Smooth muscle cell of the brain vasculature (primary cell): ENCODE measurements around the gene ABHD17B.
"Not testable (repeated sequence)": the region's sequence is repeated elsewhere in the genome, so short reads cannot be mapped to it uniquely, and the experiment has no call there.

Experiments
- DNase-seq: peaks from one replicate; pipeline ENCODE4 v3.0.0-alpha.2; 2012; ENCODE audit warnings: low read depth, low spot score

The ABHD17B gene

GRCh38 chr9:71916834-71917534 is 6.0 kb upstream of the ABHD17B start:
- no peak for DNase-seq

- no peak for DNase-seq
Observed at GRCh38 chr9:71915495-71915894, 4.5 kb upstream of the ABHD17B start.

- DNase-seq: peak; percentile 2
Observed at GRCh38 chr9:71911908-71912335, 929 bp upstream of the ABHD17B start.

DNA sequence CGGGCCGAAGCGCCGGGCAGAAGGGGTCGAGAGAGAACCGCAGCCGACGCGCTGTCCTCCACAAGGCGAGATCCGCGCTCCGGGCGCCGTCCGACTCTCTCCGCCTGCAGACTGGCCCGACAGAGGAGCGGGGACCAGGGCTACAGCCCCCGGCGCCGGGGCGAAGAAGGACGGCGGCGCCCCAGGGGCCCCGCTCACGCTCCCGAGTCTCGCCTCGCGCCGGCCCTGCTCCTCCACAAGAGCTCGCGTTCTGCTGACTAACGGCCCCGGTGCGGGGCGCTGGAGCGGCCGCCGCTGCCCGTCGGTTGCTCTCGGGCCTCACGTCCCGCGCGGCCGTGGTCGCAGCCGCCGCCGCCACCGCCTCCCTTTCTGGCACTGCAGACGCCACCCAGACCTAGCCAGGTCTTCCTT is 338 bp downstream of the ABHD17B start:
- no peak for DNase-seq

GRCh38 chr9:71909887-71910649 is 925 bp downstream of the ABHD17B start:
- peak; percentile 10 for DNase-seq

DNA sequence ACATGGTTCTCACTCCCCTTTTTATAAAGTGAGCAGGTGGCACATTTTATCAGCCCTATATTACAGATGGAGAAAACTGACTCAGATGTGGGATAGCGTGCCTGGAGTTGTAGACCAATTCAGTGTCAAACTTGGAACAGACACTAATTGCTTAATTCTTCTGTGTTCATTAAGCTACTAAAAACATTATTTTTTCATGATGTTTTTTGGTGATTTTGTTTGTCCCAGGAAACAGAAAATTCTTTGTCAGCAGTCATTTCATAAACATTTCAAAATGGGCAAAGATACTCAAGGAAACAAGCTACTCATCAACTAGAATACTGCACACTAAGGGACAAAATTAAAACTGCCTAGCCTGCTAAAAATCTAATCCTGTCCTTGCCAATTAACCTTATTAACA is 2.2 kb downstream of the ABHD17B start:
- no peak for DNase-seq

- DNase-seq: no peak
Observed at GRCh38 chr9:71904076-71904475, 6.9 kb downstream of the ABHD17B start.

DNA sequence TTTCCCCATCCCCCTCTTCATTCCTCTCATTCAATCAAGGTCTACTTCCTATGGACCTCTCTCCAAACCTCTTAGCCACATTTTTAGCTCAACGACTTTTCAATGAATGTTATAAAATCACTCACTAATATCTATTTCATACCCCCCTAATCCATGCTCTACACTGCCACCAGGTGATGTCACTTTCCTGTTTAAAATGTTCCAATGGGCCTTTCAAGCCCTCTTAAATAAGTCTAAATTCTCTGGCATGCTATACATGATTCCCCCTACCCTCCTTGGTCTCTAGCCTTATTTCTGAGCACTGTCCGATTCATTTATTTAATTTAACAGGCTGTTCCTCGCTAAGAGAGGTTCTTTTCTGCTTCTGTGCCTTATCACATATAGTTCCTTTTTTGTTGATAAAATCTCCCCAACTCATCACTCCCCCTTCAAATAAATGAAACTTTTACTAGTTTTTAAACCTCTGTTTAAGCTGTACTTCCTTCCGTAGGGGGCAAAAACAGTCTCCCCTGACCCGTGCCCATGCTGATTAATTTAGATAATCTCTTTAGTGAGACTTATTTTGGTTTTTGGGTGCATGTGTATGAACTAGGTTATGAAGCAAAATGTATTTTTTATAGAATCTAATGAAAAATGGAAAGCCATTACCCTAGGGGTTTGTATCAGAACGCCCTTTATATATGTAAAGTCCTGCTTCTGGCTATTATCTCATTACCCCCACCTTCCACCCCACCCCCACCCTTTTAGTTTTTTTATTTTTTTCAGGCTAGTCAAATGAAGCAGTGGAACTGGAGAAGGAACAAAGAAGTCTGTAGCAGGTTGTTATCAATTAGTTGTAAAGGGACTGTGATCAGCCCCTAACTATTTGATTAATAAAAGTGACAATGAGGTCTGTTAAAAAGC is 9.0 kb downstream of the ABHD17B start:
- DNase-seq: no peak

- DNase-seq: not testable (repeated sequence)
Observed at GRCh38 chr9:71898756-71899155, 12.2 kb downstream of the ABHD17B start.

DNA sequence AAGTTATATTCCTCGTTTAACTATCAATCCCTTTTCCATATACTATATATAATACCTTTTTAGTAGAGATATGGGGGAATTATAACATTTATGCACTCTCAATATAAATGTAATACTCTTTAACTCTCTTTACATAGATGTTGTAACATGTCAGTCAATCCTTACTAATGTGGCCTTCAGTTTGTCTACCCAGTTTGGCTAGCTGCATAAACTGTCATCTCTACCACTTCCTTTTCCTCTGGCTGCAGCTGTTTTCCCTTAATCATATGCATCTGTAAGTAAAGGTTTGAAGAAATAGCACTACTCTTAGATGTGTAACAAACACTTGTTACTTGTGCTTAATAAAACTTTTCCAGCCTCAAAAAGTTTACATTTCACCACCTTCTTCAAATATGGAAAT is 13.4 kb downstream of the ABHD17B start:
- no peak for DNase-seq

GRCh38 chr9:71896761-71897160 is 14.2 kb downstream of the ABHD17B start:
- no peak for DNase-seq

- no peak for DNase-seq
Observed at GRCh38 chr9:71895955-71896354, 15.0 kb downstream of the ABHD17B start.

DNA sequence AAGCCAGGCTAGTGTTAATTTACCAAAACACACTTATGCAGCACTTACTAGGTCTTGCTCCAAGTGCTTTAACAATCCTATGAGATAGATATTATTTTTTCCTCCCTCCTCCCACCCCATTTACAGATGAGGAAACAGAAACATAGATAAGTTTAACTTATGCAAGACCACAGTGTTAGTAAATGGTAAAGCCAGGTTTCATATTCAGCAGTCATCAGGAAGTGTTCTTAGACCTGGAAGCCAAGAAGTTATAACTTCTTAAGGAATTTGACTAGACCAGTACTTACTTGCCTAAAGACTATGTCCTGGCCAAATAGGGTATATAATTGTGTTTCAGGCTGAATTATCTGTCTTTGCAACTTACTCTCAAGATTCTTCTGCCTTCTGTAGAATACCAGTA is 15.9 kb downstream of the ABHD17B start:
- no peak for DNase-seq

DNA sequence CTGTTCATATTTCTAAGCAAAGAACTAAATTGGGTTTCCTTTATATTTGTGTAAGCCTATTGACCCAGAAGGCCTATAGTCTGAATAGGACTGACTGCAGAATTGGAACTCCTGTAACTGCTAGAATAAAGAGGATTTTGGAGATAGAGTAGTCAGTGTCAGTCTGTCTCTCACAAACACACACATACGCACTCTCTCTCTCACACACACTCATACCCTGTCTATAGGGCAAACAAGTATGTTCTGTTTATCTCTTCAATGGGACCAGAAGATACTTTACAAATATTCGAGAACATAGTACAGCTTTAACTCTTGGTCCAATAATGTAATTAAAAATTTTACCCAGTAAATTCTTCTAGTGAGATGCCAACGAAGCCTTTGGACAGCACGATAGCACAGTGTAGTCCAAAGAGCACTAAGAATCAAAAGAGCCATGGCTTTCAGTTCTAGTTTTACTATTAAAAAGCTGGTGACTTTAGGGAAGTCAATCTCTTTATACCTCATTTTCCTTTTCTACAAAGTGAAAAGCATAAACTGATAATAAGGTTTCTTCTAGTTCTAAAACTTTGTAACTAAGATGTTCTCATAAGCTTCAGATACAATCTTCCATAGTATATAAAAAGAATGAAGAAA is 19.3 kb downstream of the ABHD17B start:
- DNase-seq: no peak

- no peak for DNase-seq
Observed at GRCh38 chr9:71890042-71890679, 20.8 kb downstream of the ABHD17B start.

DNA sequence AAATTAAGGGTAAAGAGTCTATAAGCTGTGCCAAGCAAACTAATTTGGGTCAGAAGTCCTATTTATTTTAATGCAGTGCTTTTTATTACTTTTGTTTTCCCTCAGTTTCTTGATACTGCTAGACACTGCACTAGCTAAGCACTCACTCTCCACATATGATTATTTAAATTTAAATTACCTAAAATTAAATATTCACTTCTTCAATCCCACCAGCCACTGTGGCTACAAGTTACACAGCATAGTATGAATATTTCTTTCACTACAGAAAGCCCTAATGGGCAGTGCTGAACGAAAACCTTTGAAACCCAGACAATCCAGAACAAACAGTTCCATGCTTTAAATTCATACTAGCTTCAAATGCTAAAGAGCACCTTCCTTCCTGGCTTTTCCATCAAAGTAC is 23.6 kb downstream of the ABHD17B start:
- no peak for DNase-seq

- DNase-seq: no peak
Observed at GRCh38 chr9:71886541-71886940, 24.5 kb downstream of the ABHD17B start.

GRCh38 chr9:71886015-71886414 is 25.0 kb downstream of the ABHD17B start:
- no peak for DNase-seq

DNA sequence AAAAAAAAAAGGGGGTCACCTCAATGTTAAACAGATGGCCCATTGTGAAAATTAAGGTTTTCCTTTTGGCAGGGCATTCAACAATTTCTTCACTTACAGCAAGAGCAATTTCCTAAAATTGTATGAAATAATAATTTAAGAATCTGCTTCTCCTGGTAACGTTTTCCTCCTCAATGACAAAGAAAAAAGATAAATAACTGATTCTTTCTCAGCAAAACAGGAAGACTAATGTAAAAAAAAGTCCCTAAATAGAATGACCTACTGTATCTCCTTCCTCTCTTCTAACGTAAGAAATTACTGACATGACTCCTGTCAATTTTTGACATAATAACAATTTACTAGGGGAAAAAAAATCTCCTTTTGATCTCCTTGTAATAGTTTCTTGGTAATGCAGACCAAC is 25.5 kb downstream of the ABHD17B start:
- DNase-seq: no peak

DNA sequence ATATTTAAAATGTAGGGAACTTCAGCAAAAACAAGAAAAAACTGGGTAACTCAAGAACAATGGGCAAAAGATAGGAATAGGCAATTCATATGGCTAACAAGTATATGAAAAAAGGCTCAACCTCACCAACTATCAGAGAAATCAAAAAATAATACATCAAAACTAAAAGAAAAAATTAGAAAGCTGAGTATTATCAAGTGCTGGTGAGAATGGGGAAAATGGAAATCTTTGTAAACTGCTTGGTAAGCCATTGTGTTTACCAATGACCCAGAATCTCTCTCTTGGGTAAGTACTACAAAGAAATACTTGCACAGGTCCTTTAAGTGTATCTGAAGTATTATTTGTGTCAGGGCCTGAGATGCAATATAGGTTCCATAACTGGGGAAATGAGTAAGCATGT is 27.0 kb downstream of the ABHD17B start:
- DNase-seq: no peak

- DNase-seq: no peak
Observed at GRCh38 chr9:71879644-71880174, 31.3 kb downstream of the ABHD17B start.
